Daoy (cell line): Measurements from ENCODE around the gene PCDHB5. TPM values are rescaled to one million over a fixed set of nuclear protein-coding genes. Genes with fewer than 3 reads are reported as not detected.
"Not testable (repeated sequence)": the region's sequence is repeated elsewhere in the genome, so short reads cannot be mapped to it uniquely, and the experiment has no call there.

Source experiments
- DNase-seq: peaks from one replicate; pipeline ENCODE4 v3.0.0-alpha.2; 2015; ENCODE audit warnings: low read depth
- total RNA-seq: library from RNA; depleted of rRNA; stranded (reverse); fragments of >200 nt; shearing (Covaris generic); gene quantifications from 2 replicates; pipeline ENCODE4 v1.2.3, GENCODE V29; 2014; rRNA removed

Gene PCDHB5
- total RNA-seq, 1 experiment from 2014 or later = 21.7 TPM

DNA sequence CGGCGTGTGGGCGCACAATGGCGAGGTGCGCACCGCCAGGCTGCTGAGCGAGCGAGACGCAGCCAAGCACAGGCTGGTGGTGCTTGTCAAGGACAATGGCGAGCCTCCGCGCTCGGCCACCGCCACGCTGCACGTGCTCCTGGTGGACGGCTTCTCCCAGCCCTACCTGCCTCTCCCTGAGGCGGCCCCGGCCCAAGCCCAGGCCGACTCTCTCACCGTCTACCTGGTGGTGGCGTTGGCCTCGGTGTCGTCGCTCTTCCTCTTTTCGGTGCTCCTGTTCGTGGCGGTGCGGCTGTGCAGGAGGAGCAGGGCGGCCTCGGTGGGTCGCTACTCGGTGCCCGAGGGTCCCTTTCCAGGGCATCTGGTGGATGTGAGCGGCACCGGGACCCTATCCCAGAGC, 17.1 kb downstream of the PCDHB5 start:
- DNase-seq = not testable (repeated sequence)

DNA sequence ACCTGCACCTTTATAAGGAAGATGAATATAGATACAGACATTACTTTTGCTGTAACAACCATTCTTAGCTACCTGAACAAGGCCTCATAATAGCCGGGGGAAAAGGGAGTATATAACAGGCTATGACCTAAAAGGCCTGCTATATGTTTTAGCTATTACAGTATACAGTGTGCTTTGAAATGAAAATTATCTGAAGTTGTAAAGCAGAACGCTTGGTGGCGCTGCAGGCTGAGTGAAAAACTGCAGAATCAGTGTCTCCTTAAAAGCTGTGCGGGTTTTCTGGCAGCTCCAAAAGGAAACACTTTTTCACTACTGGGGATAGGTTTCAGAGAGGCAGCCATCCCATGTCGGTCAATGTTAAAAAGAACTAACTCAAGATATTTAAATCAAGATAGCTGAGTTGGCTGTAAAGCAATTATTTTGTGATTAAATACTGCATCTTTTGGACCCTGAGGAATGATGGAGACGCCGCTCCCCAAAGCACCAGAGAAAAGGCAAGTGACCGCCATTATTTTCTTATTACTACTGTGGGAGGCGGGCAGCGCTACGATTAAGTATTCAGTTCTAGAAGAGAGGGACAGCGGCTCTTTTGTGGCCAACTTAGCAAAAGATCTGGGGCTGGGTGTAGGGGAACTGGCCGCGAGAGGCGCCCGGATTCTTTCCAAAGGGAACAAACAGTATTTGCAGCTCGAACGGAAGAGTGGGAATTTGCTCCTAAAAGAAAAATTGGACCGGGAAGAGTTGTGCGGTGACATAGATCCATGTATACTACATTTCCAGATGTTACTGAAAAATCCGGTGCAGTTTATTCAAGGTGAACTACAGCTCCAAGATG, 20.8 kb downstream of the PCDHB5 start:
- DNase-seq = peak; percentile 72

GRCh38 chr5:141157356-141157755, 22.4 kb downstream of the PCDHB5 start:
- DNase-seq = not testable (repeated sequence)

GRCh38 chr5:141157901-141158300, 22.9 kb downstream of the PCDHB5 start:
- DNase-seq = not testable (repeated sequence)

DNA sequence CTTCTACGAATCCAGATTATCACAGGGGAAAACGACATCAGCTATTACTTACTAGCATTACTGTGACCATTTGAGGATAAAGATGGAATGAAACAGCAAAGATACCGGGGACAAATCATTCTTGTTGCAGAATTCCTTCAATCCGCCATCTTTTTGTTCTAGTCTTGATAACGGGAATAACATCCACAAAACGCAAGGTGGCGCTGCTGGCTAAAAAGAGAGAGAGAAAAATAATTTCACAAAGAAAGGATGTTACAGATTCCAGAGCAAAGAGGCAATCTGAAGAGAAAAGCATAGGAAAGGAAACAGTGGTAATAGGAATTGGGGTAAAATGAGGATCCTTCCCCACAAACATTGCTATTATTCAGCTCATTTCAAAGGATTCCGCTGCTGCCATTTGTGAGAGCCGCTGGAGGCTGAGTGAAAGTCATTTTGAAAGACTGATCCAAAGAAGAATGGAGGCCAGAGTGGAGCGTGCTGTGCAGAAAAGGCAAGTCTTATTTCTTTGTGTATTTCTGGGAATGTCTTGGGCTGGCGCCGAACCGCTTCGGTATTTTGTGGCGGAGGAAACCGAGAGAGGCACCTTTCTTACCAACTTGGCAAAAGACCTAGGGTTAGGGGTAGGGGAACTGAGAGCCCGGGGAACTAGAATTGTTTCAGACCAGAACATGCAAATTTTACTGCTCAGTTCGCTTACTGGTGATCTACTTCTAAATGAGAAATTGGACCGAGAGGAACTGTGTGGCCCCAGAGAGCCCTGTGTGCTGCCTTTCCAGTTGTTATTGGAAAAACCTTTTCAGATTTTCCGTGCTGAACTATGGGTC, 37.6 kb downstream of the PCDHB5 start, which contains the start of gene PCDHB7:
PCDHB7 (plus strand) TSS at position 264 of the 824 bp plus-strand sequence; CDS start at position 456, 192 bp downstream.
- DNase-seq = peak; percentile 66

DNA sequence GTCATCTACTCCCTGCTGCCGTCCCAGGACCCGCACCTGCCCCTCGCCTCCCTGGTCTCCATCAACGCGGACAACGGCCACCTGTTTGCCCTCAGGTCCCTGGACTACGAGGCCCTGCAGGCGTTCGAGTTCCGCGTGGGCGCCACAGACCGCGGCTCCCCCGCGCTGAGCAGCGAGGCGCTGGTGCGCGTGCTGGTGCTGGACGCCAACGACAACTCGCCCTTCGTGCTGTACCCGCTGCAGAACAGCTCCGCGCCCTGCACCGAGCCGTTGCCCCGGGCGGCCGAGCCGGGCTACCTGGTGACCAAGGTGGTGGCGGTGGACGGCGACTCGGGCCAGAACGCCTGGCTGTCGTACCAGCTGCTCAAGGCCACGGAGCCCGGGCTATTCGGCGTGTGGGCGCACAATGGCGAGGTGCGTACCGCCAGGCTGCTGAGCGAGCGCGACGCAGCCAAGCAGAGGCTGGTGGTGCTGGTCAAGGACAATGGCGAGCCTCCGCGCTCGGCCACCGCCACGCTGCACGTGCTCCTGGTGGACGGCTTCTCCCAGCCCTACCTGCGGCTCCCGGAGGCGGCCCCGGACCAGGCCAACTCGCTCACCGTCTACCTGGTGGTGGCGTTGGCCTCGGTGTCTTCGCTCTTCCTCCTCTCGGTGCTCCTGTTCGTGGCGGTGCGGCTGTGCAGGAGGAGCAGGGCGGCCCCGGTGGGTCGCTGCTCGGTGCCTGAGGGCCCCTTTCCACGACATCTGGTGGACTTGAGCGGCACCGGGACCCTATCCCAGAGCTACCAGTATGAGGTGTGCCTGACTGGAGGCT, 39.5 kb downstream of the PCDHB5 start:
- not testable (repeated sequence) for DNase-seq

- DNase-seq = no peak
Measured at GRCh38 chr5:141175933-141176332, 40.9 kb downstream of the PCDHB5 start.

- peak; percentile 63 for DNase-seq
Measured at GRCh38 chr5:141177577-141178191, 42.7 kb downstream of the PCDHB5 start, which contains the start of gene PCDHB8. Gene PCDHB8, plus strand, starts transcription at chr5:141177790. Its CDS starts 245 bp downstream, at chr5:141178035.

DNA sequence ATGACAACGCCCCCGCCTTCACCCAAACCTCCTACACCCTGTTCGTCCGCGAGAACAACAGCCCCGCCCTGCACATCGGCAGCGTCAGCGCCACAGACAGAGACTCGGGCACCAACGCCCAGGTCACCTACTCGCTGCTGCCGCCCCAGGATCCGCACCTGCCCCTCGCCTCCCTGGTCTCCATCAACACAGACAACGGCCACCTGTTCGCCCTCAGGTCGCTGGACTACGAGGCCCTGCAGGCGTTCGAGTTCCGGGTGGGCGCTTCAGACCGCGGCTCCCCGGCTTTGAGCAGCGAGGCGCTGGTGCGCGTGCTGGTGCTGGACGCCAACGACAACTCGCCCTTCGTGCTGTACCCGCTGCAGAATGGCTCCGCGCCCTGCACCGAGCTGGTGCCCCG, 44.4 kb downstream of the PCDHB5 start:
- not testable (repeated sequence) for DNase-seq

DNA sequence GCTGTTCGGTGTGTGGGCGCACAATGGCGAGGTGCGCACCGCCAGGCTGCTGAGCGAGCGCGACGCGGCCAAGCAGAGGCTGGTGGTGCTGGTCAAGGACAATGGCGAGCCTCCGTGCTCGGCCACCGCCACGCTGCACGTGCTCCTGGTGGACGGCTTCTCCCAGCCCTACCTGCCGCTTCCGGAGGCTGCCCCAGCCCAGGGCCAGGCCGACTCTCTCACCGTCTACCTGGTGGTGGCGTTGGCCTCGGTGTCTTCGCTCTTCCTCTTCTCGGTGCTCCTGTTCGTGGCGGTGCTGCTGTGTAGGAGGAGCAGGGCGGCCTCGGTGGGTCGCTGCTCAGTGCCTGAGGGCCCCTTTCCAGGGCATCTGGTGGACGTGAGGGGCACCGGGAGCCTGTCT, 44.9 kb downstream of the PCDHB5 start:
- not testable (repeated sequence) for DNase-seq

DNA sequence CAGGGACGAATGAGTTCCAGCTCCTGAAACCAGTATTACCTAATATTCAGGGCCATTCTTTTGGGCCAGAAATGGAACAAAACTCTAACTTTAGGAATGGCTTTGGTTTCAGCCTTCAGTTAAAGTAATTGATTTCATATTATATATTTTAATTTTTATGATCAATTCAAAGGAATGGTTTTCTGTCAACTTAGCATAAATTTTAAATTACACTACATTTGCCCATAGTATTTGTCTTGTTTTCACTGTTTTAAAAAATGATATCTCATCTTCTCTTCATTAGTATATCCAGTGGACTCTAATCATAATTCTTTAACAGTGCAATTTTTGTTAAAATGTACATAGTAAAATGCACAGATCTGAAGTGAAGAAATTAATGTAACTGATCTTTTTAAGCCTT, 45.3 kb downstream of the PCDHB5 start:
- no peak for DNase-seq

DNA sequence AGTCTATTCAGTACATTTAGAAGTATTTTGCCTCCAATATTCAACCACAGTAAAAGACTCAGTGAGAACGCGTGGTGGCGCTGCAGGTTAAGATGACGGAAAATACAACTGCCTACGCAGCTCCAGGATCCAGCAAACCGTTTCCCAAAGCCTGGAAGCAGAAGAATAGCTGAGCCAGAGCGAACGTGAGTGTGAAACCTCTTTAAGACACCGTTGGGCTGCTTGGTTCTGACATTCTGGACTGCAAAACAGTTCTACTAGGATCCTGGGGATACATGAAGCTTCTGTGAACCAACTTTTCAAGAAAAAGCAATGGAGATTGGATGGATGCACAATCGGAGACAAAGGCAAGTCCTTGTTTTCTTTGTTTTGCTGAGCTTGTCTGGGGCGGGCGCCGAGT, 47.2 kb downstream of the PCDHB5 start, which contains the start of gene PCDHB16:
PCDHB16 (plus strand) TSS at position 140 of the 400 bp plus-strand sequence; CDS start at position 313, 173 bp downstream.
- DNase-seq = peak; percentile 76

DNA sequence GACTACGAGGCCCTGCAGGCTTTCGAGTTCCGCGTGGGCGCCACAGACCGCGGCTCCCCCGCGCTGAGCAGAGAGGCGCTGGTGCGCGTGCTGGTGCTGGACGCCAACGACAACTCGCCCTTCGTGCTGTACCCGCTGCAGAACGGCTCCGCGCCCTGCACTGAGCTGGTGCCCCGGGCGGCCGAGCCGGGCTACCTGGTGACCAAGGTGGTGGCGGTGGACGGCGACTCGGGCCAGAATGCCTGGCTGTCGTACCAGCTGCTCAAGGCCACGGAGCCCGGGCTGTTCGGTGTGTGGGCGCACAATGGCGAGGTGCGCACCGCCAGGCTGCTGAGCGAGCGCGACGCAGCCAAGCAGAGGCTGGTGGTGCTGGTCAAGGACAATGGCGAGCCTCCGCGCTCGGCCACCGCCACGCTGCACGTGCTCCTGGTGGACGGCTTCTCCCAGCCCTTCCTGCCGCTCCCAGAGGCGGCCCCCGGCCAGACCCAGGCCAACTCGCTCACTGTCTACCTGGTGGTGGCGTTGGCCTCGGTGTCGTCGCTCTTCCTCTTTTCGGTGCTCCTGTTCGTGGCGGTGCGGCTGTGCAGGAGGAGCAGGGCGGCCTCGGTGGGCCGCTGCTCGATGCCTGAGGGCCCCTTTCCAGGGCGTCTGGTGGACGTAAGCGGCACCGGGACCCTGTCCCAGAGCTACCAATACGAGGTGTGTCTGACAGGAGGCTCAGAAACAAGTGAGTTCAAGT, 49.3 kb downstream of the PCDHB5 start:
- DNase-seq = not testable (repeated sequence)

DNA sequence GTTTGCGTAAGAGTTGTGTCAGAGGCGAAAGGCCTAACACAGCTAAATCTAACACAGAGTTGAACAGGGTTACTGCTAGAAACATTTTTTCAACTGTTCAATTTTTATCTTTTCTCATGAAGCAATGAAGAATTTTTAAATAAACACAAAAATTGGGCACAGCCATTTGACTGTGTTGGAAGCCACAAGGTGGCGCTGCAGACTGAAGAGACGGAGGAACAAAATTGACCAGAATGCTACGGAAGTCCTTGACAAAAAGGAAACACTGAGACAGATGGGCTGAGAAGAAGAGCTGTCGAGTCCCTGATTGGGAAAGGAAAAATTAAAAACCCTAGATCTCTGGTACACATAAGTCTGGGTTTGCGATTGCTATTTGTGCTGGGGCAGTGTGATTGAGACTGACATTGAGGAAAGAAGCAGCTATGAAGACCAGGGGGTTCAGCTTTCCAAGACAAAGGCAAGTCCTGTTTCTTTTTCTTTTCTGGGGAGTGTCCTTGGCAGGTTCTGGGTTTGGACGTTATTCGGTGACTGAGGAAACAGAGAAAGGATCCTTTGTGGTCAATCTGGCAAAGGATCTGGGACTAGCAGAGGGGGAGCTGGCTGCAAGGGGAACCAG, 52.0 kb downstream of the PCDHB5 start, which contains the start of gene PCDHB9:
PCDHB9 (plus strand) TSS at position 265 of the 616 bp plus-strand sequence; CDS start at position 423, 158 bp downstream.
- DNase-seq = peak; percentile 63

Other genes with a start within 250 kb of the PCDHB5 start
- 1.6 and 3.1 TPM in 2 replicates for gene PCDHAC1, start 208.9 kb upstream of the PCDHB5 start, total RNA-seq
- gene PCDHAC2, start 168.7 kb upstream of the PCDHB5 start, total RNA-seq = 1.2 and 1.3 TPM in 2 replicates
- 0.06 TPM in 1 of 2 replicates, not detected in the other for gene PCDHB1, start 83.8 kb upstream of the PCDHB5 start, total RNA-seq
- gene PCDHB2, start 40.6 kb upstream of the PCDHB5 start, total RNA-seq = 12.1 and 22.4 TPM in 2 replicates
- gene PCDHB3, start 34.7 kb upstream of the PCDHB5 start, total RNA-seq = 0.11 and 0.24 TPM in 2 replicates
- gene PCDHB4, start 13.4 kb upstream of the PCDHB5 start, total RNA-seq = 0.51 TPM in 2 replicates
- 0.69 and 2.9 TPM in 2 replicates for gene PCDHB6, start 14.9 kb downstream of the PCDHB5 start, total RNA-seq
- gene PCDHB7, start 37.4 kb downstream of the PCDHB5 start, total RNA-seq = 2.6 and 3.9 TPM in 2 replicates
- 6.7 and 8.3 TPM in 2 replicates for gene PCDHB8, start 42.6 kb downstream of the PCDHB5 start, total RNA-seq
- 4.3 and 4.8 TPM in 2 replicates for gene PCDHB16, start 47.2 kb downstream of the PCDHB5 start, total RNA-seq
- gene PCDHB9, start 52.0 kb downstream of the PCDHB5 start, total RNA-seq = 0.40 and 1.6 TPM in 2 replicates
- 0.40 and 0.71 TPM in 2 replicates for gene PCDHB10, start 57.1 kb downstream of the PCDHB5 start, total RNA-seq
- 0.40 and 1.1 TPM in 2 replicates for gene PCDHB11, start 64.4 kb downstream of the PCDHB5 start, total RNA-seq
- gene PCDHB12, start 73.5 kb downstream of the PCDHB5 start, total RNA-seq = 2.1 and 3.6 TPM in 2 replicates
- 1.7 and 2.1 TPM in 2 replicates for gene PCDHB13, start 78.7 kb downstream of the PCDHB5 start, total RNA-seq
- gene PCDHB14, start 88.1 kb downstream of the PCDHB5 start, total RNA-seq = 1.0 and 1.5 TPM in 2 replicates
- gene PCDHB15, start 110.2 kb downstream of the PCDHB5 start, total RNA-seq = 0.21 and 0.86 TPM in 2 replicates
- gene SLC25A2, start 168.8 kb downstream of the PCDHB5 start, total RNA-seq = 0.11 and 1.8 TPM in 2 replicates
- 55.5 and 57.7 TPM in 2 replicates for gene TAF7, start 185.6 kb downstream of the PCDHB5 start, total RNA-seq
- 0.18 and 0.34 TPM in 2 replicates for gene PCDHGA1, start 195.3 kb downstream of the PCDHB5 start, total RNA-seq
- gene PCDHGA2, start 203.6 kb downstream of the PCDHB5 start, total RNA-seq = 0.15 and 0.74 TPM in 2 replicates
- 0.57 TPM in 1 of 2 replicates, not detected in the other for gene PCDHGA3, start 208.6 kb downstream of the PCDHB5 start, total RNA-seq
- gene PCDHGB1, start 214.9 kb downstream of the PCDHB5 start, total RNA-seq = 1.4 and 1.5 TPM in 2 replicates
- 0.63 and 1.6 TPM in 2 replicates for gene PCDHGA4, start 219.8 kb downstream of the PCDHB5 start, total RNA-seq
- gene PCDHGB2, start 224.8 kb downstream of the PCDHB5 start, total RNA-seq = 0.23 and 0.24 TPM in 2 replicates
- gene PCDHGA5, start 229.0 kb downstream of the PCDHB5 start, total RNA-seq = 0.23 and 0.39 TPM in 2 replicates
- gene PCDHGB3, start 235.0 kb downstream of the PCDHB5 start, total RNA-seq = 0.68 and 1.1 TPM in 2 replicates
- gene PCDHGA6, start 238.7 kb downstream of the PCDHB5 start, total RNA-seq = 0.24 and 0.46 TPM in 2 replicates
- 0.06 and 0.42 TPM in 2 replicates for gene PCDHGA7, start 247.5 kb downstream of the PCDHB5 start, total RNA-seq